Right lobe of liver (tissue), 4 donors: ENCODE results near the gene VILL.
"Not testable (repeated sequence)": the region's sequence is repeated elsewhere in the genome, so short reads cannot be mapped to it uniquely, and the experiment has no call there.

Experiments
- CTCF ChIP-seq, 4 donors: fragments of 200-600 bp in 3 of 4; fragments of 450-650 bp in 1 of 4; IDR thresholded peaks; one replicate each; pipeline versions ENCODE4 v1.5.1 to v1.8.0; 2016 to 2022; ENCODE audit warnings: antibody characterized with exemption in 4 of 4, mild to moderate bottlenecking in 2 of 4
- POLR2A ChIP-seq: fragments of 450-650 bp; IDR thresholded peaks from one replicate; pipeline ENCODE4 v1.6.1; 2017; ENCODE audit warnings: antibody characterized with exemption, mild to moderate bottlenecking
- donor health status: DM: no; HTN: no; CAD: no.
- donor health status: DM: no; HTN: no; CAD: no.
- donor health status: DM: no; HTN: yes; CAD: no.

DNA sequence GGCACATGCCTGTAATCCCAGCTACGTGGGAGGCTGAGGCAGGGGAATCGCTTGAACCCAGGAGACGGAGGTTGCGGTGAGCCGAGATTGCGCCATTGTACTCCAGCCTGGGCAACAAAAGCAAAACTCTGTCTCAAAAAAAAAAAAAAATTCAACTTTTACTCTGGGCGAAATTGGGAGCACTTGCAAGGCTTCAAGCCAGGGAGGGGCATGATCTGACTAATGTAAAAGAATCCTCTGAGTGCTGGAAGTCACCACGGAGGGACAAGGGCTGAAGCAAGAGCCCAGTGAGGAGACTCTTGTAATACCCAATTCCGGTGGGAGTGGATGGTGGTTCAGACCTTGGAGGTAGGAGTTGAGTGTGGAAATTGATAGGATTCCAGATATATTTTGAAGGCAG is 43.7 kb downstream of the VILL start:
- TF ChIP-seq POLR2A; CTCF (IDR thresholded peaks at IDR 0.05): not testable (repeated sequence)
